OCI-LY3 (cell line): ENCODE measurements around the gene HSF2BP.

Experiments
- H2AFZ ChIP-seq: fragments of 200-600, 300-600 bp; shearing (Covaris generic); 2 replicates; pipeline ENCODE4 v1.6.0; 2014; ENCODE audit warnings: antibody characterized with exemption, low read depth, low read length
- H3K27ac ChIP-seq: fragments of 200-600, 300-600 bp; sonication (generic); 2 replicates; pipeline ENCODE4 v1.5.1; 2014; ENCODE audit warnings: mild to moderate bottlenecking, low read length, moderate library complexity, mixed read lengths
- H3K27me3 ChIP-seq: fragments of 200-600, 300-600 bp; sonication (generic); 2 replicates; pipeline ENCODE4 v1.6.1; 2014; ENCODE audit warnings: low read depth, low read length, mixed read lengths
- H3K36me3 ChIP-seq: fragments of 200-600, 300-600 bp; sonication (generic); replicated peaks from 2 replicates; pipeline ENCODE3; 2014; ENCODE audit warnings: low read depth, low read length, mixed read lengths
- H3K4me1 ChIP-seq: fragments of 300-600, 200-600 bp; sonication (generic); 2 replicates; pipeline ENCODE4 v1.6.1; 2014; ENCODE audit warnings: low read length, mixed read lengths
- H3K4me2 ChIP-seq: fragments of 200-600, 300-600 bp; sonication (generic); 2 replicates; pipeline ENCODE4 v1.6.1; 2014; ENCODE audit warnings: low read length, mixed read lengths
- H3K4me3 ChIP-seq: fragments of 300-600, 200-600 bp; sonication (generic); 2 replicates; pipeline ENCODE4 v1.5.1; 2014; ENCODE audit warnings: antibody characterized with exemption, mild to moderate bottlenecking, low read length, moderate library complexity
- H3K79me2 ChIP-seq: fragments of 300-600, 200-600 bp; shearing (Covaris generic); 2 replicates; pipeline ENCODE4 v1.6.1; 2014; ENCODE audit warnings: mild to moderate bottlenecking, low read length, mixed read lengths
- H3K9ac ChIP-seq: fragments of 300-600, 200-600 bp; shearing (Covaris generic); 2 replicates; pipeline ENCODE4 v1.6.0; 2014; ENCODE audit warnings: mild to moderate bottlenecking, low read length, moderate library complexity
- H3K9me3 ChIP-seq: fragments of 200-600, 300-600 bp; shearing (Covaris generic); 2 replicates; pipeline ENCODE4 v1.6.1; 2014; ENCODE audit warnings: low read length, mixed read lengths; ENCODE audit not compliant: insufficient read depth
- H4K20me1 ChIP-seq: fragments of 200-600, 300-600 bp; sonication (generic); 2 replicates; pipeline ENCODE4 v1.6.1; 2016; ENCODE audit warnings: low read length, mixed read lengths; ENCODE audit not compliant: insufficient read depth
- CTCF ChIP-seq: fragments of 200-600, 300-600 bp; sonication (generic); IDR thresholded peaks from 2 replicates; pipeline ENCODE4 v1.5.1; 2014; ENCODE audit warnings: antibody characterized with exemption, low read length, low read depth
- EZH2phosphoT487 ChIP-seq: fragments of 200-600 bp; shearing (Covaris generic); IDR thresholded peaks from 2 replicates; pipeline ENCODE4 v1.6.1; 2018; ENCODE audit warnings: antibody characterized with exemption, mixed run types, low read depth

Gene HSF2BP

GRCh38 chr21:43665879-43666278 lies 6.6 kb upstream of the HSF2BP start:
- no peaks in the 10 kb centered on the region for H3K27me3 ChIP-seq
- no peak overlapping the region for H3K27ac ChIP-seq
- no peak for TF ChIP-seq CTCF
- TF ChIP-seq EZH2phosphoT487 = no peak
- no peak overlapping the region for H3K9ac ChIP-seq
- H3K4me3 ChIP-seq = no peak overlapping the region
- no peak overlapping the region for H3K4me2 ChIP-seq
- peaks cover 18% of the 10 kb centered on the region for H4K20me1 ChIP-seq
- H2AFZ ChIP-seq = no peak overlapping the region
- H3K4me1 ChIP-seq = peaks cover 9% of the 10 kb centered on the region
- H3K36me3 ChIP-seq = peaks cover 40% of the 10 kb centered on the region
- H3K79me2 ChIP-seq = peaks cover 100% of the 10 kb centered on the region
- no peaks in the 10 kb centered on the region for H3K9me3 ChIP-seq

- peaks cover 20% of the 10 kb centered on the region for H4K20me1 ChIP-seq
- H3K27me3 ChIP-seq = no peaks in the 10 kb centered on the region
- no peak overlapping the region for H3K9ac ChIP-seq
- TF ChIP-seq CTCF (no peak), EZH2phosphoT487 (no peak)
- no peak overlapping the region for H3K27ac ChIP-seq
- H3K4me3 ChIP-seq = no peak overlapping the region
- H2AFZ ChIP-seq = no peak overlapping the region
- H3K9me3 ChIP-seq = no peaks in the 10 kb centered on the region
- H3K36me3 ChIP-seq = peaks cover 40% of the 10 kb centered on the region
- no peak overlapping the region for H3K4me2 ChIP-seq
- peaks cover 12% of the 10 kb centered on the region for H3K4me1 ChIP-seq
- H3K79me2 ChIP-seq = peaks cover 100% of the 10 kb centered on the region
Measured at GRCh38 chr21:43664358-43664757, 5.1 kb upstream of the HSF2BP start.

- no peak for TF ChIP-seq EZH2phosphoT487
- TF ChIP-seq CTCF = no peak
- Histone ChIP-seq H3K27ac (no peak overlapping the region), H3K27me3 (no peaks in the 10 kb centered on the region), H4K20me1 (peaks cover 20% of the 10 kb centered on the region), H2AFZ (no peak overlapping the region), H3K4me2 (no peak overlapping the region), H3K36me3 (peaks cover 40% of the 10 kb centered on the region), H3K9me3 (no peaks in the 10 kb centered on the region), H3K79me2 (peaks cover 95% of the 10 kb centered on the region), H3K4me1 (peaks cover 19% of the 10 kb centered on the region), H3K4me3 (no peak overlapping the region), H3K9ac (no peak overlapping the region)
Measured at GRCh38 chr21:43663033-43663432, 3.7 kb upstream of the HSF2BP start.

GRCh38 chr21:43662286-43662685 lies 3.0 kb upstream of the HSF2BP start:
- no peak overlapping the region for H3K4me3 ChIP-seq
- no peak overlapping the region for H2AFZ ChIP-seq
- H3K4me1 ChIP-seq = peaks cover 19% of the 10 kb centered on the region
- no peak overlapping the region for H3K27ac ChIP-seq
- peaks cover 88% of the 10 kb centered on the region for H3K79me2 ChIP-seq
- H3K36me3 ChIP-seq = peaks cover 40% of the 10 kb centered on the region
- H3K4me2 ChIP-seq = no peak overlapping the region
- no peaks in the 10 kb centered on the region for H3K9me3 ChIP-seq
- H3K27me3 ChIP-seq = no peaks in the 10 kb centered on the region
- TF ChIP-seq CTCF (no peak), EZH2phosphoT487 (no peak)
- H3K9ac ChIP-seq = no peak overlapping the region
- peaks cover 18% of the 10 kb centered on the region for H4K20me1 ChIP-seq
